ENCODE results near the gene NET1.

DNA sequence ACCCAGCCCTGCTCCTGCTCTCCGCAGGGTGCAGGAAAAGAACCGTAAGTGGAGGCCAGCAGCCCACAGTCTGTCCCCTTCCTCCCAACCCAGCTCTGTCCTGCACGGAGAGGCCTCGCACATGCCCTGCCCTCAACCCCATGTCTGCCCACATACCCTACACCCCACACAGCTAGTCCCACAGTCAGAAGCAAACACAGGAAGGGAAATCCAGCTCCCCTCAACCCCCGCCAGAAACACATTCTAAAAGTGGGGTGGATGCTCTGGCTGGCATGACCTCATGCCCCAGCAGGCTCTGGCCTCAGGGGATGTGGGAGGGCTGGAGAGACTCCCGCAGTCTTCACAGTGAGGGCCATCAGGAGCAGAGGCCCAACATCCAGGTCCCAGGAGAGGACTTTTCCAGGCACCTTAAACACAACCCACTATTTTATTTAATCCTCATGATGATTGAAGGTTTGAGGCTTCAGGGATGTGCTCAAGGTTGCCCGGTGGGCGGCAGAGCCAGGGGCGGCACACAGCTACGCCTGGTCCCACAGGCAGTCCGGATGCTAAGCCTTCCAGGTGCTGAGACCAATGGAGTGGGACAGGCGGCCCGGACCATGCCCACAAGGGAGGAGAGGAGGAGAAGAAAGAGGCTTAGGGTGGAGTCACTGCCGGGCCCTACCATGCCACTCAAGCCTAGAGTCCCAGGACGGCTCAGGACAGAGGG is 57.1 kb downstream of the NET1 start:
- TF ChIP-seq, protein P1, sequence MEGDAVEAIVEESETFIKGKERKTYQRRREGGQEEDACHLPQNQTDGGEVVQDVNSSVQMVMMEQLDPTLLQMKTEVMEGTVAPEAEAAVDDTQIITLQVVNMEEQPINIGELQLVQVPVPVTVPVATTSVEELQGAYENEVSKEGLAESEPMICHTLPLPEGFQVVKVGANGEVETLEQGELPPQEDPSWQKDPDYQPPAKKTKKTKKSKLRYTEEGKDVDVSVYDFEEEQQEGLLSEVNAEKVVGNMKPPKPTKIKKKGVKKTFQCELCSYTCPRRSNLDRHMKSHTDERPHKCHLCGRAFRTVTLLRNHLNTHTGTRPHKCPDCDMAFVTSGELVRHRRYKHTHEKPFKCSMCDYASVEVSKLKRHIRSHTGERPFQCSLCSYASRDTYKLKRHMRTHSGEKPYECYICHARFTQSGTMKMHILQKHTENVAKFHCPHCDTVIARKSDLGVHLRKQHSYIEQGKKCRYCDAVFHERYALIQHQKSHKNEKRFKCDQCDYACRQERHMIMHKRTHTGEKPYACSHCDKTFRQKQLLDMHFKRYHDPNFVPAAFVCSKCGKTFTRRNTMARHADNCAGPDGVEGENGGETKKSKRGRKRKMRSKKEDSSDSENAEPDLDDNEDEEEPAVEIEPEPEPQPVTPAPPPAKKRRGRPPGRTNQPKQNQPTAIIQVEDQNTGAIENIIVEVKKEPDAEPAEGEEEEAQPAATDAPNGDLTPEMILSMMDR (IDR thresholded peaks at IDR 0.05) = no peak
- no peak for TF ChIP-seq POLR2A (IDR thresholded peaks at IDR 0.05)
- TF ChIP-seq POLR2AphosphoS5 (IDR thresholded peaks at IDR 0.05; ENCODE audit: insufficient read depth in 1 of 2, low read depth in 1 of 2) = no peak
